H9 (cell line): Measurements from ENCODE around the gene TSPEAR. TPM values are rescaled to one million over a fixed set of nuclear protein-coding genes. Genes with fewer than 3 reads are reported as not detected.

ENCODE experiments used
- DNase-seq: peaks from one replicate; pipeline ENCODE4 v3.0.0-alpha.2; 2017
- H2AFZ ChIP-seq: one replicate; pipeline ENCODE4 v1.6.1; 2013; ENCODE audit warnings: mild to moderate bottlenecking, low read length, control low read depth, moderate library complexity
- H2AK5ac ChIP-seq: 2 replicates; pipeline ENCODE4 v1.6.1; 2013; ENCODE audit warnings: low read length, control low read depth, mixed read lengths; ENCODE audit not compliant: insufficient read length
- H2BK120ac ChIP-seq: one replicate; pipeline ENCODE4 v1.6.1; 2013; ENCODE audit warnings: low read depth, mild to moderate bottlenecking, low read length, control low read depth, inconsistent platforms; ENCODE audit not compliant: poor library complexity, severe bottlenecking
- H2BK12ac ChIP-seq: 2 replicates; pipeline ENCODE4 v1.6.1; 2013; ENCODE audit warnings: low read length, control low read depth, mixed read lengths, low read depth; ENCODE audit not compliant: insufficient read length
- H2BK15ac ChIP-seq: 2 replicates; pipeline ENCODE4 v1.6.1; 2013; ENCODE audit warnings: low read depth, low read length, control low read depth
- H2BK20ac ChIP-seq: one replicate; pipeline ENCODE4 v1.6.1; 2013; ENCODE audit warnings: low read depth, mild to moderate bottlenecking, low read length, control low read depth, inconsistent platforms; ENCODE audit not compliant: poor library complexity, severe bottlenecking
- H2BK5ac ChIP-seq: 2 replicates; pipeline ENCODE4 v1.6.1; 2013; ENCODE audit warnings: low read length, control low read depth, mixed read lengths; ENCODE audit not compliant: insufficient read length
- H3K14ac ChIP-seq: 2 replicates; pipeline ENCODE4 v1.6.1; 2013; ENCODE audit warnings: low read length, control low read depth; ENCODE audit not compliant: insufficient read depth
- H3K18ac ChIP-seq: 2 replicates; pipeline ENCODE4 v1.6.1; 2013; ENCODE audit warnings: low read depth, mild to moderate bottlenecking, mixed read lengths, low read length, control low read depth; ENCODE audit not compliant: insufficient read length
- H3K23ac ChIP-seq: 2 replicates; pipeline ENCODE4 v1.6.1; 2013; ENCODE audit warnings: low read length, control low read depth, mixed read lengths, low read depth; ENCODE audit not compliant: insufficient read length
- H3K23me2 ChIP-seq: 2 replicates; pipeline ENCODE4 v1.6.1; 2013; ENCODE audit warnings: low read depth, mild to moderate bottlenecking, mixed read lengths, low read length, control low read depth; ENCODE audit not compliant: insufficient read length, poor library complexity, severe bottlenecking
- H3K27ac ChIP-seq: 2 replicates; pipeline ENCODE4 v1.5.1; 2013; ENCODE audit warnings: low read length, control low read depth, mixed read lengths, low read depth; ENCODE audit not compliant: insufficient read length
- H3K27me3 ChIP-seq: 2 replicates; pipeline ENCODE4 v1.6.1; 2013; ENCODE audit warnings: low read length, control low read depth, inconsistent platforms; ENCODE audit not compliant: insufficient read depth
- H3K4ac ChIP-seq: 2 replicates; pipeline ENCODE4 v1.6.1; 2013; ENCODE audit warnings: low read depth, mild to moderate bottlenecking, control low read depth, inconsistent platforms, low read length, moderate library complexity
- H3K4me1 ChIP-seq: 2 replicates; pipeline ENCODE4 v1.6.1; 2013; ENCODE audit warnings: low read length, control low read depth, inconsistent platforms; ENCODE audit not compliant: insufficient read depth
- H3K4me2 ChIP-seq: 2 replicates; pipeline ENCODE4 v1.6.1; 2013; ENCODE audit warnings: low read length, control low read depth, mixed read lengths; ENCODE audit not compliant: insufficient read length, insufficient read depth
- H3K56ac ChIP-seq: 2 replicates; pipeline ENCODE4 v1.6.1; 2013; ENCODE audit warnings: low read depth, mild to moderate bottlenecking, mixed read lengths, low read length, control low read depth; ENCODE audit not compliant: insufficient read length
- H3K79me1 ChIP-seq: 2 replicates; pipeline ENCODE4 v1.6.1; 2013; ENCODE audit warnings: low read depth, mild to moderate bottlenecking, moderate library complexity, low read length, control low read depth, inconsistent platforms; ENCODE audit not compliant: insufficient read depth, poor library complexity, severe bottlenecking
- H3K79me2 ChIP-seq: 2 replicates; pipeline ENCODE4 v1.6.1; 2013; ENCODE audit warnings: low read length, control low read depth, inconsistent platforms; ENCODE audit not compliant: insufficient read depth
- H3K9ac ChIP-seq: 2 replicates; pipeline ENCODE4 v1.6.1; 2013; ENCODE audit warnings: low read length, control low read depth, mixed read lengths; ENCODE audit not compliant: insufficient read length; ENCODE audit errors: extremely low read depth
- H3K9me3 ChIP-seq: one replicate; pipeline ENCODE4 v1.6.1; 2013; ENCODE audit warnings: low read depth, low read length, inconsistent platforms; ENCODE audit not compliant: control insufficient read depth
- H3T11ph ChIP-seq: one replicate; pipeline ENCODE4 v1.6.1; 2013; ENCODE audit warnings: mild to moderate bottlenecking, low read length, control low read depth, inconsistent platforms
- H4K20me1 ChIP-seq: one replicate; pipeline ENCODE4 v1.6.1; 2013; ENCODE audit not compliant: control insufficient read depth, insufficient read length, insufficient read depth
- H4K5ac ChIP-seq: 2 replicates; pipeline ENCODE4 v1.6.1; 2013; ENCODE audit warnings: low read depth, mild to moderate bottlenecking, mixed read lengths, low read length, control low read depth; ENCODE audit not compliant: insufficient read length
- H4K8ac ChIP-seq: replicated peaks from 2 replicates; pipeline ENCODE4 v1.6.1; 2013; ENCODE audit warnings: low read length, control low read depth, mixed read lengths, low read depth; ENCODE audit not compliant: insufficient read length
- H4K91ac ChIP-seq: 2 replicates; pipeline ENCODE4 v1.6.1; 2013; ENCODE audit warnings: low read depth, mild to moderate bottlenecking, moderate library complexity, mixed read lengths, low read length, control low read depth; ENCODE audit not compliant: insufficient read length
- H3K27ac Mint-ChIP-seq, 3 experiments: 2 replicates in 2 of 3; 3 replicates in 1 of 3; pipeline ENCODE4 v1.8.0; 2020 to 2021; ENCODE audit warnings: mixed read lengths in 3 of 3, mild to moderate bottlenecking in 1 of 3, moderate library complexity in 1 of 3
- H3K27me3 Mint-ChIP-seq: 2 replicates; pipeline ENCODE4 v1.8.0; 2021; ENCODE audit warnings: low read depth, mild to moderate bottlenecking, moderate library complexity, mixed read lengths
- H3K36me3 Mint-ChIP-seq, 3 experiments: 2 replicates in 2 of 3; 3 replicates in 1 of 3; pipeline ENCODE4 v1.8.0; 2020 to 2021; ENCODE audit warnings: low read depth in 3 of 3, mixed read lengths in 3 of 3; ENCODE audit not compliant: insufficient read depth in 1 of 3
- H3K4me1 Mint-ChIP-seq, 2 experiments: 2 replicates each; pipeline ENCODE4 v1.8.0; 2020; ENCODE audit warnings: mixed read lengths in 2 of 2
- H3K4me3 Mint-ChIP-seq, 2 experiments: 2 replicates in 1 of 2; 3 replicates in 1 of 2; pipeline ENCODE4 v1.8.0; 2020 to 2021; ENCODE audit warnings: mild to moderate bottlenecking in 2 of 2, mixed read lengths in 2 of 2, moderate library complexity in 1 of 2
- H3K9me3 Mint-ChIP-seq, 2 experiments: 2 replicates in 1 of 2; 3 replicates in 1 of 2; pipeline ENCODE4 v1.8.0; 2020; ENCODE audit warnings: mild to moderate bottlenecking in 2 of 2, mixed read lengths in 2 of 2, moderate library complexity in 1 of 2
- WGBS: extraction: QIAGEN DNeasy Blood & Tissue Kit; methylation state at CpG from one replicate; pipeline ENCODE4 v1.1.7; 2013; ENCODE audit warnings: missing lambda C conversion rate, low lambda C conversion rate, mixed read lengths; ENCODE audit not compliant: insufficient read length; ENCODE audit errors: extremely low coverage; 5-methylcytosine and 5-hydroxymethylcytosine counted together
- total RNA-seq: library from RNA; stranded (reverse); gene quantifications from 2 replicates; pipeline ENCODE4 v1.2.1, GENCODE V29; 2021
- TF ChIP-seq, protein P1 (sequence below): fragments of 200-600 bp; sonication (generic); conservative IDR thresholded peaks from 3 replicates; pipeline ENCODE4 v1.8.0; 2021; ENCODE audit warnings: antibody characterized with exemption, mild to moderate bottlenecking

The TSPEAR gene
- total RNA-seq, 1 experiment from 2014 or later: 1.3 TPM

DNA sequence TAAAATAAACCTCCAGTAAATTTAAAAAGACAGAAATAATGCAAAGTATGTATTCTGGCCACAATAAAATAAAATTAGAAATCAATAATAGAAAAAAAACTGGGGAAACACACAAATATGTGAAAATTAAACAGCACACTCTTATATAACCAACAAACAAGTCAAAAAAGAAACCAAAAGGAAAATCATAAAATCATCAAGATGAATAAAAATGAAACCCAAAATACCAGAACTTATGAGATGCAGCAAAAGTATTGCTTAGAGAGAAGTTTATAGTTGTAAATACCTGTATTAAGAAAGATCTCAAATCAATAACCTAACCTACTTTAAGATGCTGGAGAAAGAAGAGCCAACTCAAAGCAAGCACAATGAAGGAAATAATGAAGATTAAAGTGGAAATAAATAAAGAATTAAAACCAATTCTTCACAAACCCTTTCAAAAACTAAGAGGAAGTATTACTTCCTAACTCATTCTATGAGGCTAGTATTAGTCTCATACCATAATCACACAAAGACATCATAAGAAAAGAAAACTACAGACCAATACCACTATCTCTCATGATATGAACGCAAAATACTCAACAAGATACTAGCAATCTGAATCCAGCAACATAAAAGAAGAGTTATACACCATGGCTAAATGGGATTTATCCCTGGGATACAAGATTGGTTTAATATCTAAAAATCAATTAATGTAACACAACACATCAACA, 146.3 kb downstream of the TSPEAR start:
- TF ChIP-seq, protein P1, sequence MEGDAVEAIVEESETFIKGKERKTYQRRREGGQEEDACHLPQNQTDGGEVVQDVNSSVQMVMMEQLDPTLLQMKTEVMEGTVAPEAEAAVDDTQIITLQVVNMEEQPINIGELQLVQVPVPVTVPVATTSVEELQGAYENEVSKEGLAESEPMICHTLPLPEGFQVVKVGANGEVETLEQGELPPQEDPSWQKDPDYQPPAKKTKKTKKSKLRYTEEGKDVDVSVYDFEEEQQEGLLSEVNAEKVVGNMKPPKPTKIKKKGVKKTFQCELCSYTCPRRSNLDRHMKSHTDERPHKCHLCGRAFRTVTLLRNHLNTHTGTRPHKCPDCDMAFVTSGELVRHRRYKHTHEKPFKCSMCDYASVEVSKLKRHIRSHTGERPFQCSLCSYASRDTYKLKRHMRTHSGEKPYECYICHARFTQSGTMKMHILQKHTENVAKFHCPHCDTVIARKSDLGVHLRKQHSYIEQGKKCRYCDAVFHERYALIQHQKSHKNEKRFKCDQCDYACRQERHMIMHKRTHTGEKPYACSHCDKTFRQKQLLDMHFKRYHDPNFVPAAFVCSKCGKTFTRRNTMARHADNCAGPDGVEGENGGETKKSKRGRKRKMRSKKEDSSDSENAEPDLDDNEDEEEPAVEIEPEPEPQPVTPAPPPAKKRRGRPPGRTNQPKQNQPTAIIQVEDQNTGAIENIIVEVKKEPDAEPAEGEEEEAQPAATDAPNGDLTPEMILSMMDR: no peak
- peaks cover 9% of the 10 kb centered on the region for H3K27me3 Mint-ChIP-seq

More for the DNA sequence above, 146.3 kb downstream of the TSPEAR start:
- no peaks in the 10 kb centered on the region for H3K9me3 Mint-ChIP-seq
- H3K56ac ChIP-seq: no peak overlapping the region
- H3K14ac ChIP-seq: no peak overlapping the region
- H3K27ac Mint-ChIP-seq: no peak overlapping the region
- H3K36me3 Mint-ChIP-seq: no peaks in the 10 kb centered on the region; a peak in 1 of 7 replicates
- no peak overlapping the region for H2BK5ac ChIP-seq
- H2AK5ac ChIP-seq: no peak overlapping the region
- no peak overlapping the region for H2BK15ac ChIP-seq
- H3K9ac ChIP-seq: no peak overlapping the region
- no peak for DNase-seq
- no peak overlapping the region for H4K5ac ChIP-seq
- H3K4me1 Mint-ChIP-seq: no peaks in the 10 kb centered on the region
- no peaks in the 10 kb centered on the region for H3K79me2 ChIP-seq
- no peak overlapping the region for H2AFZ ChIP-seq
- H3K9me3 ChIP-seq: no peaks in the 10 kb centered on the region
- no peaks in the 10 kb centered on the region for H3K4me1 ChIP-seq
- H3K4me3 Mint-ChIP-seq: no peak overlapping the region; a peak in 1 of 5 replicates
- no CpG with 5 or more reads among the region's 1 CpG for WGBS
- H4K20me1 ChIP-seq: no peaks in the 10 kb centered on the region
- no peak overlapping the region for H3K18ac ChIP-seq
- no peak overlapping the region for H3K4ac ChIP-seq
- H3K4me2 ChIP-seq: no peak overlapping the region
- H3K23me2 ChIP-seq: no peaks in the 10 kb centered on the region
- no peaks in the 10 kb centered on the region for H3K79me1 ChIP-seq
- H2BK120ac ChIP-seq: no peak overlapping the region
- no peak overlapping the region for H3T11ph ChIP-seq
- H2BK20ac ChIP-seq: no peak overlapping the region
- no peaks in the 10 kb centered on the region for H3K27me3 ChIP-seq
- no peak overlapping the region for H3K27ac ChIP-seq
- H2BK12ac ChIP-seq: no peak overlapping the region
- H4K91ac ChIP-seq: no peak overlapping the region
- H4K8ac ChIP-seq: no peak overlapping the region
- H3K23ac ChIP-seq: no peak overlapping the region
